Activated CD8-positive, alpha-beta memory T cell treated with anti-CD3 and anti-CD28 coated beads, Interleukin-2, amount 50 U/mL, for 1 hour (primary cell): ENCODE results near the gene DDX27.
"Not testable (repeated sequence)": the region's sequence is repeated elsewhere in the genome, so short reads cannot be mapped to it uniquely, and the experiment has no call there.

Experiments used
- DNase-seq: peaks from one replicate; pipeline ENCODE4 v3.0.0-alpha.2; 2020; ENCODE audit errors: extremely low read depth

Gene DDX27, protein sequence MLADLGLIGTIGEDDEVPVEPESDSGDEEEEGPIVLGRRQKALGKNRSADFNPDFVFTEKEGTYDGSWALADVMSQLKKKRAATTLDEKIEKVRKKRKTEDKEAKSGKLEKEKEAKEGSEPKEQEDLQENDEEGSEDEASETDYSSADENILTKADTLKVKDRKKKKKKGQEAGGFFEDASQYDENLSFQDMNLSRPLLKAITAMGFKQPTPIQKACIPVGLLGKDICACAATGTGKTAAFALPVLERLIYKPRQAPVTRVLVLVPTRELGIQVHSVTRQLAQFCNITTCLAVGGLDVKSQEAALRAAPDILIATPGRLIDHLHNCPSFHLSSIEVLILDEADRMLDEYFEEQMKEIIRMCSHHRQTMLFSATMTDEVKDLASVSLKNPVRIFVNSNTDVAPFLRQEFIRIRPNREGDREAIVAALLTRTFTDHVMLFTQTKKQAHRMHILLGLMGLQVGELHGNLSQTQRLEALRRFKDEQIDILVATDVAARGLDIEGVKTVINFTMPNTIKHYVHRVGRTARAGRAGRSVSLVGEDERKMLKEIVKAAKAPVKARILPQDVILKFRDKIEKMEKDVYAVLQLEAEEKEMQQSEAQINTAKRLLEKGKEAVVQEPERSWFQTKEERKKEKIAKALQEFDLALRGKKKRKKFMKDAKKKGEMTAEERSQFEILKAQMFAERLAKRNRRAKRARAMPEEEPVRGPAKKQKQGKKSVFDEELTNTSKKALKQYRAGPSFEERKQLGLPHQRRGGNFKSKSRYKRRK

DNA sequence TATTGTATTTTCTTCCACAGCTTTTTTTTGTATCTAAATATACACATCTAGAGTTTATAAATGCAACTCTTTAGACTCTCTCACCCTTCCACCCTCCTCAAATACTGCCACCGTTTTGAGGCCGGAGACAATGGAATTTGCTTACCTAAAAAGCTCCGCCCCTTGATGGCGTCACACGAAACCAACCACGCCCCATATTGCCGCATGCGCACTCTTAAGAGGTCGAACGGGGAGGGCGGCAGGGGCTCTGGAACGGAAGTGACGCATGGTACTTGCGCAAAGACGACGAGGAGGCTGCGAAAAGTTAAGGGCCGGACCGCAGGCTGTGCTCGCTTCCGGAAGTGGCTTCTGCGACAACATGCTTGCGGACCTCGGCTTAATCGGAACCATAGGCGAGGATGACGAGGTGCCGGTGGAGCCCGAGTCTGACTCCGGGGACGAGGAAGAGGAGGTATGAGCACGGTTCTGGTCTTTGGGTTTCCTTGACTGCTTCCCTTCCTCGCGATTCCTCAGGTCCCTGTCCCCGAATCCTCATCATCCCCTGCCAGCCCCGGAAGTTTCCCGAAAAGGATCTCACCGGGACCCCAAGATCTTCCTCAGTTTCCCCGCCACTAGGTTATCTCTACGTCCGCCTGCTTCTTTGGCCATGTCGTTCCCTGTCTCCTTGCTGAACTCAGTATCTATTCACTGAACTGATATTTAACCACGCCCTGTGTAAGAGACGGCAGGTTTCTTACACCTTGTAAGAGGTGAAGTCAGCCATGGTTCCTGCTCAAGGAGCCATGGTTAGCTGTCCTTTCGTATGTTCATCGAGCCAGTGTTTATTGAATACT, at the start of gene DDX27:
DDX27 (plus strand) TSS at position 326 of the 833 bp plus-strand sequence; CDS start at position 359, 33 bp downstream.
- peak; percentile 93 for DNase-seq

DNA sequence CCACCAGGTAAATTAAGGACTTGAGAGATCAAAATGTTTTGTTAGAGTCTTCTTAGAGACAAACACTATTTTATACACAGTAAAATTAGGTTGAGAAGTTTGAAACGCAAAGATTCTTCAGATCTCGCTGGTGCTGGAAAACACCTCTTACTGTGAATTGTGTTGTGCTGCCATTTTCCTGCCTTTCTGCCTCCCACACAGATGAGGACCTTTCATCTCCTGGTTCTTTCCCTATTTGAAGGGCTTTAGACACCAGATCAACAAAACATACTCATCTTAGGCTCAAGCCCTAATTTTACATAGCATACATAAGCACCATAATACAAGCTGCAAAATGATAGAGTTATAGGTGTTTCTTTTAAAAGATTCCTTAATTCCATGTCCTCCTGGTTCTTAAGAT, 49.7 kb upstream of the DDX27 start:
- DNase-seq: no peak

DNA sequence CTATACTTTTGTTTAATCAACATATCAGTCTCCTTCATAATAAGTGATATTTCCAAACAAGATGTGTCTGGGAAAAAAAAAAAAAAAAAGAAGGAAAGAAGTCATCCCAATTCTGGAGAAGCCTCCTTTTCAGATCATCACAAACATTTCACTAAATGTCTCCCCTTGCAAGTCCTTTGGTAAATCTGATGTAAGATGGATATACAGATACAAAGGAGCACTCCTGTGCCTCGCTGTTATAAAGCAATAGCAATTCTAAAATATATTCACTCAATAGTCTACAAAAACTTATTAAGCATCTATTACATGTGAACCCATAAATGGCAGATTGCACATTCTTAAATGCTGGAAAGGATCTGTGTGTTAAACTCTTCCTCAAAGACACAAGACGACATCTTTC, 48.5 kb upstream of the DDX27 start:
- DNase-seq: no peak

DNA sequence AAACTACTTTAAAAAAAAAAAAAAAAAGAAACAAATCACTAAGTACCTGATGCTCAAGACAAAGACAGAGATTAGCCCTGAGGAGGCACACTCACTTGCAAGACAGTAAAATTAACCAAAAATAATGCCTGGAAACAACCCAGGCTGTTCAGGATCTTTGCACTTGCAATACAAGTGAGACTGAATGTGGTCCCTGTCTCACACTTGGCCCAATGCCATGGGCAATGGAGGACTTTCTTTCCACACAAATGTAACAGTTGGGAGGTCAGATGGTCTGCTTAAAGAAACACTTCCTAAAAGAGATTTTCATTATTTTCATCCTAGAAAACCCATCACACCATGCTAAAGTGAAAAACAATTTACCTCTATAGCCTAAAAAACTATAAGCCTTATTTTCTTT, 47.3 kb upstream of the DDX27 start:
- no peak for DNase-seq

DNA sequence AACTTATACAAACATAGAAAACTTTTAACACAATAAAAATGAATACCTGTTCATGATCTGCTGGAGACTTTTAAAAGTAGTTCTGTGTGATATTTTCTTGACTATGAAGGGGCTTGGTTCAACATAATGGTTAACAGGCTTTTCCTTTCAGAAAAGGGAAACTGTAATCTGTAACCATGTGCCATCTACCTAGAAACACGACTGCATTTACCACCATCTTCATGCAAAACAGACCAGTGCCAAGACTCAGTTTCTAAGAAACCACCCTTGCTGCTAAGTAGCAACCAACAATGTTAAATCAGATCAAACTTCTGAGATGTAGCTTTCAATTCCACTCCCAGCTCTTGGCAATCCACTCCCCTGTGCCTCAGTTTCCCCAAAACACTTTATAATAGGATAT, 46.8 kb upstream of the DDX27 start:
- DNase-seq: no peak

DNA sequence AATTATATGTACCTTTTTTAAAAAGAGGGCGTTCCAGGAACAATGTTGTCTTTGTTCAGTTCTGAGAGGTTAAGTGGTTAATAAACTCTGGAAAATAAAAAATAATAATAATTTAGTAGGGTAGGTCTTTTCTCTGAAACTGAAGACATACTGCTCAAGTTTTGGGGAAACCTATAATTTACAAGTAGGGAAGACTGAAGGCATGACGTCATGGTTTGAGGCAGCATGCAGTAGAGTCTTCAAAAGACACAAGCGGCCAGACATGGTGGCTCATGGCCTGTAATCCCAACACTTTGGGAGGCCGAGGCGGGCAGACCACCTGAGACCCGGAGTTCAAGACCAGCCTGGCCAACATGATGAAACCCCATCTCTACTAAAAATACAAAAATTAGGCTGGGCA, 45.0 kb upstream of the DDX27 start:
- DNase-seq: no peak

DNA sequence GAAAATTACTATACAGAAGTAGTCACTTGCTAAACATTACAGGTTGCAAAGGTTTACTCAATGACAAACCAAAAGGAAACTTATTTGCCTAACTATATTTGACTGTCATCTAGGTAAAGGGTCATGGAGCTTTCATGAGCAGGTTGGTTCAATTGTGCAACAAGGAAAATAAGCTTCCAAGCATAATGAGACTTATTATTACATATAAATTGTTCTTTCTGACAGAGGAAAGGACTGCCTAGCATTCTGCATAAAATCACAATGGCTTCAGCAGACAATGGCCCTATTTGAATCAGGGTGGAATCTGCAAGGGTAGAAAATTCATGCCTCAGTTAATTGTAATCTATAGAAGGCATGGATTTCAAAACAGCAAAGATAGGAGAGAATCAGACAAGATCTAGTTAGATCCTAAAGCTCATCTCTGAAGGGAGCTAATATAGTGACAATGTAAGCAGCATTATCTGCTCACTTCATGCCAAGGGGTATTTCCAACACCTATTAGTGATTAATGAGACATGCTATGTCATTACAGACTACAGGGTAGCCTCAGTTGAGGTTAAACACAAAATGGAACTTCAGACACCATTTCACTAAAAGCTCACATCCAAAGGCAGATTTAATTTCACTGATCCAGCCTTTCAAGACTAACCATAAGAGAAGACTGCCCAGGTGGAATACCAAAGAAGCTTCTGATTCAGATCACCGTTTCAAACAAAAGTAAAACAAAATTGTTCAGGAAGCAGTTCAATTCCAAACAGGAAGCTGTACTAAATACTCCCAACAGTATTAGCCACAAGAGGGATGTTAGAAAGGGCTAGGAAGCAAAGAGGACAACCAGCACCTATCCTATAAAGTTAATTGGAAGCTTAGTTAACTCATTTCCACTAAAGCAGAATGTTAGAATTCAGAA, 39.6 kb upstream of the DDX27 start:
- DNase-seq: no peak

DNA sequence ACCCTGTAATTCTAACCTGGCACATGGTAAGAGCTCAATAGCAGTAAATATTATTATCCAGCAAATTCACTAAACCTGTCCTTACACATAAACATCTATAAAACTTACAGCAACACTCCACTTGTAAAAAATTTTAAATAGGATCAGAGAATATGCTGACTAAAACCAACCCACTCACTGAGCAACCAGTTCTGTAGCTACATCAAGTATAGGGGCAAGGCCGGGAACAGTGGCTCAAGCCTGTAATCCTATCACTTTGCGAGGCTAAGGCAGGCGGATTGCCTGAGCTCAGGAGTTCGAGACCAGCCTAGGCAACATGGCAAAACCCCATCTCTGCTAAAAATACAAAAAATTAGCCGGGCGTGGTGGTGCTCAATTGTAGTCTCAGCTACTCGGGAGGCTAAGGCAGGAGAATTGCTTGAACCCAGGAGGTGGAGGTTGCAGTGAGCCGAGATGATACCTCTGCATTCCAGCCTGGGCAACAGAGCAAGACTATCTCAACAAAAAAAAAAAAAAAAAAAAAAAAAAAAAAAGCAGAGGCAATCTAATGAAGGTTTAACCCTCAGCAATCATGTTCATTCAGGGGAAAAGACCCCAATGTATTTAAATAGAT, 37.8 kb upstream of the DDX27 start:
- no peak for DNase-seq

DNA sequence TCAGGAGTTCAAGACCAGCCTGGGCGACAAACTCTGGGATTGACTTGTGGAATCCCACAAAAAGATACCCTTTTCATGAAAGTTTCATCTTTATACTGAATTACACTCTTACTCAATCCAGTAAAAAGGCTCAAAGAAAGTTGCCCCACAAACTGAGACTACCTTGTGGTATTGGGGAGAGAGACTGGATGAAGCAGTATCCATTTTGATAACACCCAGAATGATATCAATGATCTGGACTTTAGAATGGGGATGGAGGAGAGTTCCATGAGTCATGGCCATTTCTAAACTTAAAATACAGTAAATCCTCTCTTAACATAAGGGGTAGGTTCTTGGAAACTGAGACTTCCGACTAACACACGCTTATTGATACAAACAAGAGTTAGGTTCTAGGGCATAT, 35.8 kb upstream of the DDX27 start:
- DNase-seq: no peak

DNA sequence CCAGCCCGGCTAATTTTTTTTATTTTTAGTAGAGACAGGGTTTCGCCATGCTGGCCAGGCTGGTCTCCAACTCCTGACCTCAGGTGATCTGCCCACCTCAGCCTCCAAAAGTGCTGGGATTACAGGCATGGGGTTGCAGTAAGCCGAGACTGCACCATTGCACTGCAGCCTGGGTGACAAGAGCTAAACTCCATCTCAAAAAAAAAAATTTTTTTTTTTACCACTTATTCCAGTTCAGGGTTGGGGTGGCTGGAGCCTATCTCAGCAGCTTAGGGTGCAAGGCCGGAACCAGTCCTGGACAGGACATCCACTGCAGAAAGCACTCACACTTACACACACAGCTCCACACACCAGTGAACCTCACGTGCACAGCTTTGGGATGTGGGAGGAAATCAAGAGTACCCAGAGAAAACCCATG, 35.1 kb upstream of the DDX27 start:
- DNase-seq: not testable (repeated sequence)

DNA sequence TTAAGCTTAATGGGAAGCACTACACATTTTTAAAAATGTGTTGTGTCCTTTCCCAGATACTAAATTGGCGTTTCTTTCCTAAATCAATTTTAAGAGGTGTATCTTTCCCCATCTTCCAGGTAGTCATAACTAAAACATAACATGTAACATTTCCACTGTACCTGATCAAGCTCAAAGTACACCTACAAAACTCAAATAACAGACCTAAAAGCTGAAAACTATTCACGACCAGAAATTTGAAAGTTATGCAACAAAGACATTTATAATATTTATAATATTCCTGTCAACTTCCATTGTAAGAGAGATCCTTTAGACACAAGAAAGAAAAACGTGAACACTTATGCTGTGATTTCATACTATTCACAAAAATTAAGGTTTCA, 34.5 kb upstream of the DDX27 start:
- no peak for DNase-seq

DNA sequence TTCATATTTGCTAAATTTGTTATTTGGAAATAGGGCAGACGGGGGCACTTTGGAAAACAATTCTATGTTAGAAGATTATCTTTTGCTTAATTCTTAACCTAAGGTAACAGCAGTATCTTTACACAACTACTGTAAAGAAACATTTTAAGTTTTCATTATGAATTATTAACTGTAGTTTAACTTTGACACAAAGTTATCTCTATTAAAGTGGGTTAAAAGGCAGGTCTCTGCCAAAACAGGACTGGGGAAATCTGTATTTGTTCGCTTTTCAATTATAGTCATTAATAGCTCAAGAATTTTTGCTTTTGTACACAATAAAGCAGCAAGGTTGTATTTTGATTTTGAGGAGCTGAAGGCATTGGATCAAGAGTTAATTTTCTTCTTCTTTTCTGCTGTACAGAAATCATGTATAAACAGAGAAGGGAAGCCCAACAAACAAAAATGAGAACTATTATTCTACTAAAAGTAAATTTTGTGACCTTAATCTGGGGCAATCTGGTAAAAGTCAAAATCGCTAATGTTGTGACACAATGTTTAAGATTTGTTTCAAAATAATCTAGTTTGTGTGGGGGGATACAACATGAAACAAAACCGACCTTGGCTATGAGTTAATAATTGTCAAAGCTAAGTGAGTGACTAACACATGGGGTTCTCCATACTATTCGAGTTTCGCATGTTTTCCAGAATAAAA, 34.0 kb upstream of the DDX27 start:
- no peak for DNase-seq

DNA sequence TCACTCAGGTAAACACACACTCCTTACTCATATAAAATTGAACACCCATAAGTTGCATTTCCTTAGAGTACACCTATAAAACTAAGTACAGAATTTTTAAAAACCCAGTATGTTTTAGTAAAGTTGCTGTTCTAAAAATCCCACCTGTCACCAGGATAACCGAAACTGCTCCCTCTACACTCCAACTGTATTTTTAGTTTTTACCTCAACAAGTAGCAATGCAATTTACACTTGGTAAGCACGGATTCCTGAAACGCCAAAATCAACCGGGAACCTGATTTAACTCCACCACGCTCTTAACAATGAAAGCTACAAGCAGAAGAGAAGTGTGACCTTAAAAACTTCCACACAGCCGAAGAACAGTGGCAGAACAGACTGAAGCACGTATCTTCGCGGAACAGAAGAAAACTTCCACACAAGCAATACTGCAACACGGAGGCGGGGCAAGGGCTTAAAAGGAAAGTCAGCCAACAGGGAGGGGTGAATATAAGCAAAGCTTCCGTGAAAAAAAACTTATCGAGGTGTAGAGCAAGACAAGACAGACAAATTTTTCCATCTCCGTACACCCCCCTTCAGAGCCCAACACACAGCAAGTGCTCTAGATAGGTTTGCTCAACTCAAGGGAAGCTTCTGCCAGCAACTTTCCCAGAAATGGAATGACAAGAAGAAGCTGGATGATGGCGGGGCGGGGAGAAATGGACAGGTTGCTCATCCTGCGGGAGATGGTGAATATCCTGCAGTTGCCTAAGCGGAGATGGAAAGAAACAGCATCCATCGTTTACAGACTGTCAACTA, 32.5 kb upstream of the DDX27 start:
- peak; percentile 40 for DNase-seq

DNA sequence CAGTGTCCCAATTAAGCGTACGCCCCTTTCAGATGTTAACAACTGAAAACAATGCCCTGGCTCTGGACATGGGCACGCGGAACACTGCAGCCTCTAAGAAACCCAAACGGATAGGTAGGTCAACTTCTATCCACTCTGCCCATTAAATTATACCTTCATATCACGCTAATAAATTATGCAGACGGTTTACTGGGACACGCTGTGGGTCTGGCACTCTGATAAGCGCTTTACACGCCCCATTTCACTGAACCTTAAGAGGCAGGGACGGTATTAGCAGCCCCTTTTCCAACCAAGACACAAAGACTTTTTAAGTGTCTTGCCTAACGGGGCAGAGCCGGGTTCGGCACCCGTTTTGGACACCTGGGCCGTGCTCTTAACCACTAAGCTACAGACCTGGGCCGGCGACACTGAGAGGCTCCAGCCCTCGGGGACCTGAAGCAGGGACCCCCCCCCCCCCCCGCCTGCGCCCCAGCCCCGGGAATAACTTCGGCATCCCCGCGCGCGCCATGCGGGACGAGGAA, 31.8 kb upstream of the DDX27 start:
- DNase-seq: no peak

DNA sequence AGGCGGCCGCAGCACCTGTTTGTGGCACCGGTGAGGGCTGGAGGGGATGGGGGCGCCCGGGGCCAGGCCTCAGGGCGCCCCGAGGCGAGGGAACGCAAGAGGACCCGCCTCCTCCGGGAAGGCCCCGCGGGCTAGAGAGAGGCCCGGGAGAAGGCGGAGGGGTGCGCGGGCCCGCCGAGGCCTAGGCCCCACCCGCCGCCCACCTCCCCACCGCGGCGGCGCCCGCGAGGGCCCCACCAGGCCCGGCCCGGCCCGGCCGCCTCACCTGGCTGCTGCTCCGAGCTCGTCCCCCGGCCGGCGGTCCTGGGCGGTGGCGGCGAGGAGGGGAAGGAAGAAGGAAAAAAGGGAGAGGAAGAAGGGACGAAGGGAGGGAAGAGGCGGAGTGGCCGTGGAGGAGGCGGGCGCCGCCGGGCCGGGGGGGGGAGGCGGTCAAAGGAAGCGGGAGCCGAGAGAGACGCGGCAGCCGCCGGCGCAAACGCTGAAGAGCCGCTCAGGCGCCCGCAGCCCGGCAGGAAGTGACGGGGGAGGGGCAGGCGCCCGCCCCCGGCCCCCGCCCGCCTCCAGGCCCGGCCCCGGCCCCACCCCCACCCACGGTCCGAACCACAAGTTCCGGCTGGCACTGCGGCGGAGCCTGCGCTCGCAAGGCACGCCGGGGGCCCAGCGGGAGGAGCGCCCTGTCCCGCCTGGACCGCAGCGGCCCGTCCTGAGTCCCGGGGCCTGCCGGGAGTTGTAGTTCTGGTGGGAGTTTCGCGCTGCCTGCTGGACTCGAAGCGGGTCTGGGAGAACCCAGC, 31.2 kb upstream of the DDX27 start, which contains the start of gene STAU1:
STAU1 (minus strand) TSS at position 484 of the 791 bp plus-strand sequence. CDS start 22,133 bp downstream, outside the sequence.
- peak; percentile 78 for DNase-seq

DNA sequence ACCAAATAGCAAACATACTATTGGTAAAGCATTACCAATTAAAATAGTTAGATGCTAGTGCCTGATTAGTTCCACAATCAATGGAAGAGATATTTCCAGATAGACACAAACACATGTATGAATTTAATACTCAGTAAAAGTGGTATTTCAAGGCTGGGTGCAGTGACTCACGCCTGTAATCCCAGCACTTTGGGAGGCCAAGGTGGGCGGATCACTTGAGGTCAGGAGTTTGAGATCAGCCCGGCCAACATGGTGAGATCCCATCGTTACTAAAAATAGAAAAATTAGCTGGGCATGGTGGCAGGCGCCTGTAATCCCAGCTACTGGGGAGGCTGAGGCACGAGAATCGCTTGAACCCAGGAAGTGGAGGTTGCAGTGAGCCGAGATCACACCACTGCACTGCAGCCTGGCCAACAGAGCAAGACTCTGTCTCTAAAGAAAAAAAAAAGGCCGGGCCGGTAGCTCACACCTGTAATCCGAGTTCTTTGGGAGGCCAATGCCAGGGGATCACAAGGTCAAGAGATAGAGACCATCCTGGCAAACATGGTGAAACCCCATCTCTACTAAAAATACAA, 26.2 kb upstream of the DDX27 start:
- DNase-seq: not testable (repeated sequence)

DNA sequence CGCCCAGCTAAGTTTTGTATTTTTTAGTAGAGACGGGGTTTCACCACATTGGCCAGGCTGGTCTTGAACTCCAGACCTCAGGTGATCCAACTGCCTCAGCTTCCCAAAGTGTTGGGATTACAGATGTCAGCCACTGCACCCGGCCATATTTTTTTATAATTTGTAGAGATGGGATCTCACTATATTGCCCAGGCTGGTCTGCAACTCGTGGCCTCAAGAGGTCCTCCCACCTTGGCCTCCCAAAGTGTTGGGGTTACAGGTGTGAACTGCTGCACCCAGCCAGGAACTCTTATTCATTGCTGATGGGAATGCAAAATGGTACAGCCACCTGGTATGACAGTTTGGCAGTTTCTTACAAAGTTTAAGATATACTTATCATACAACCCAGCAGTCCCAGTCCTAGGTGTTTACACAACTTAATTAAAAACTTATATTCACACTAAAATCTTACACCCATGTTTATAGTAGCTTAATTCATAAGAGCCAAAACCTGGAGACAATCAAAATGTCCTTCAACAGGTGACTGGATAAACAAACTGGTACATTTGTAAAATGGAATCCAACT, 19.4 kb upstream of the DDX27 start:
- DNase-seq: no peak
